GM12892 (cell line): ENCODE measurements around the gene MREG.

Experiments
- POLR2A ChIP-seq: IDR thresholded peaks from 2 replicates; pipeline ENCODE4 v1.6.1; 2011; ENCODE audit warnings: low read depth, low read length, control low read depth
- POLR2AphosphoS5 ChIP-seq: IDR thresholded peaks from 2 replicates; pipeline ENCODE4 v1.6.1; 2011; ENCODE audit warnings: low read depth, low read length, control low read depth
- TAF1 ChIP-seq: IDR thresholded peaks from 2 replicates; pipeline ENCODE4 v1.6.1; 2011; ENCODE audit warnings: low read depth, mild to moderate bottlenecking, control low read depth, low read length, borderline replicate concordance

DNA sequence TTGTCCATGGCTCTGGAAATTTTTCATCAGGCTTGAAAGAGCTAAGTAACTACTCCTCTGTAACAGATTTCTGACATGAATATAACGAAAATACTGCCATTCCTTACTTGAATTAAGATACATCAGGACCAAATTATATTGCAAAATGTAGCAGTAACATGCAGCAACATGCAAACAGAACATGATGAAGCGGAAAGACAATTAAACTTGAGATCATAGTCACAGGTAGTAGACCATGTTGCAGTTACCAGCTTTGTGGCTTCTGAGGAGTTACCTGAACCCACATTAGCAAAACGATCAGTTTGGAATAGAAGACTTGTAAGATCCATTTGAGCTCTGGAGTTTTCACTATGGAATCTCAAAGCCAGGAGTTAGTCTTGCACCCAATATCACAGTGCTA lies 76.2 kb downstream of the MREG start:
- TF ChIP-seq POLR2A = no peak
- TF ChIP-seq POLR2AphosphoS5 = no peak
- no peak for TF ChIP-seq TAF1
